ENCODE measurements around the gene USP6NL. TPM values are rescaled to one million over a fixed set of nuclear protein-coding genes. Genes with fewer than 3 reads are reported as not detected.
"Not testable (repeated sequence)": the region's sequence is repeated elsewhere in the genome, so short reads cannot be mapped to it uniquely, and the experiment has no call there.

Gene USP6NL
- total and polyA plus RNA-seq, 2 of the 8 experiments (the other 6 are each of a cell fraction or from before 2014, with no cell fraction given) = 10.9 to 28.8 TPM

- no peak for TF ChIP-seq NANOG (IDR thresholded peaks at IDR 0.05; ENCODE audit: insufficient read depth, low read depth, low read length, poor library complexity, severe bottlenecking)
- no peak for TF ChIP-seq USF2 (IDR thresholded peaks at IDR 0.05; ENCODE audit: low read length)
- no peak for TF ChIP-seq CREB1 (IDR thresholded peaks at IDR 0.05)
- no peak for TF ChIP-seq KDM4A (IDR thresholded peaks at IDR 0.05; ENCODE audit: low read depth, low read length, severe bottlenecking)
- TF ChIP-seq SIN3A (conservative IDR thresholded peaks at IDR 0.05 in 1 of 2, IDR thresholded peaks at IDR 0.05 in 1 of 2; ENCODE audit: low read depth in 1 of 2, low read length in 2 of 2) = no peak
- TF ChIP-seq MAFK (IDR thresholded peaks at IDR 0.05; ENCODE audit: low read depth, low read length) = no peak
- no peak for TF ChIP-seq TAF1 (IDR thresholded peaks at IDR 0.05; ENCODE audit: low read depth, low read length)
- TF ChIP-seq BACH1 (IDR thresholded peaks at IDR 0.05; ENCODE audit: low read length) = no peak
- no peak for TF ChIP-seq ZNF274 (IDR thresholded peaks at IDR 0.05; ENCODE audit: borderline replicate concordance, extremely low read depth, low read length)
These were observed 18.3 kb upstream of the USP6NL start (continued) for GRCh38 chr10:11629731-11630130.

- H3K79me2 ChIP-seq (ENCODE audit: control insufficient read depth in 1 of 2, insufficient read depth in 2 of 2, low read length in 2 of 2); H2BK12ac ChIP-seq (ENCODE audit: low read depth, low read length); H3K18ac ChIP-seq (ENCODE audit: extremely low read depth, low read length); H3K4ac ChIP-seq (replicated peaks; ENCODE audit: insufficient read length, low read depth, low read length); H3K4me3 ChIP-seq (ENCODE audit: extremely low read depth in 1 of 4, insufficient read depth in 2 of 4, low read depth in 3 of 4, low read length in 4 of 4); H2AFZ ChIP-seq (ENCODE audit: low read length); H2BK5ac ChIP-seq (ENCODE audit: low read depth, low read length); H3K23me2 ChIP-seq (ENCODE audit: low read depth, low read length); H3K27ac ChIP-seq (ENCODE audit: low read depth, low read length); H3K23ac ChIP-seq (ENCODE audit: insufficient read length); H3K79me1 ChIP-seq (ENCODE audit: low read depth, low read length); H4K91ac ChIP-seq (replicated peaks; ENCODE audit: insufficient read length, low read length); H2AK5ac ChIP-seq (ENCODE audit: low read depth, low read length); H4K20me1 ChIP-seq (replicated peaks in 1 of 2; ENCODE audit: control insufficient read depth in 1 of 2, insufficient read depth in 2 of 2, low read length in 2 of 2); H4K5ac ChIP-seq (ENCODE audit: insufficient read length, low read depth, low read length); POLR2A ChIA-PET (ENCODE audit: partially characterized antibody); H2BK120ac ChIP-seq (replicated peaks; ENCODE audit: low read depth, low read length); H3K9me3 ChIP-seq (ENCODE audit: insufficient read depth in 2 of 2, low read depth in 1 of 2, low read length in 1 of 2); H2BK20ac ChIP-seq (ENCODE audit: low read length); FAIRE-seq; H3K27me3 ChIP-seq (replicated peaks in 1 of 4; ENCODE audit: control insufficient read depth in 3 of 4, extremely low read depth in 1 of 4, insufficient read depth in 3 of 4, low read length in 3 of 4); H3K4me1 ChIP-seq (replicated peaks in 1 of 4; ENCODE audit: control insufficient read depth in 3 of 4, insufficient read depth in 4 of 4, low read length in 3 of 4); H3K9ac ChIP-seq (replicated peaks in 1 of 4; ENCODE audit: extremely low read depth in 1 of 4, low read depth in 3 of 4, low read length in 3 of 4); H4K8ac ChIP-seq (ENCODE audit: extremely low read depth, insufficient read depth, low read length); H3K56ac ChIP-seq (replicated peaks; ENCODE audit: insufficient read length, low read depth, low read length); H3K14ac ChIP-seq (ENCODE audit: insufficient read length); H2BK15ac ChIP-seq (ENCODE audit: low read length); H3K36me3 ChIP-seq (ENCODE audit: control insufficient read depth in 2 of 4, insufficient read depth in 4 of 4, low read length in 3 of 4); DNase-seq (ENCODE audit: low read depth in 1 of 2, low spot score in 2 of 2); H3K4me2 ChIP-seq (ENCODE audit: insufficient read depth in 1 of 2, low read depth in 2 of 2, low read length in 2 of 2): not testable (repeated sequence)
- WGBS, 2 experiments (ENCODE audit: extremely low coverage in 1 of 2, insufficient coverage in 1 of 2, insufficient read length in 1 of 2, insufficient replicate concordance in 2 of 2, low coverage in 1 of 2, low lambda C conversion rate in 2 of 2, missing lambda C conversion rate in 1 of 2) = 90% methylated on average over 8 of the region's 8 CpGs; no CpG with 5 or more reads in 1 of the 2 experiments
- CTCF ChIA-PET (ENCODE audit: partially characterized antibody) = interaction anchor here (0.7 kb wide), 1 partner anchor 95 kb away, joined by 4 read pairs; no protein-coding TSS in a partner anchor
These were observed 16.5 kb upstream of the USP6NL start for GRCh38 chr10:11627941-11628340.
